Cardiac muscle cell (in vitro differentiated cells and primary cell): Measurements from ENCODE around the gene HECW1. TPM values are rescaled to one million over a fixed set of nuclear protein-coding genes. Genes with fewer than 3 reads are reported as not detected.

Experiments used
- DNase-seq, 2 donors: peaks; one replicate each; pipeline versions ENCODE4 v3.0.0 to v3.0.0-alpha.2; 2010 to 2017; ENCODE audit warnings: low read depth in 1 of 2, low spot score in 1 of 2
- H3K27ac ChIP-seq: fragments of 200-600 bp; sonication (generic); 2 replicates; pipeline ENCODE4 v1.5.1; 2016
- H3K27me3 ChIP-seq: fragments of 200-600 bp; sonication (generic); 2 replicates; pipeline ENCODE4 v1.6.0; 2016; ENCODE audit warnings: control low read depth
- H3K36me3 ChIP-seq: fragments of 200-600 bp; sonication (generic); 2 replicates; pipeline ENCODE4 v1.5.1; 2016; ENCODE audit warnings: control low read depth
- H3K4me1 ChIP-seq: fragments of 200-600 bp; sonication (generic); 2 replicates; pipeline ENCODE4 v1.8.1; 2017; ENCODE audit warnings: low read depth, mild to moderate bottlenecking, mixed run types
- H3K4me3 ChIP-seq: fragments of 200-600 bp; sonication (generic); 2 replicates; pipeline ENCODE4 v1.5.1; 2016; ENCODE audit warnings: mild to moderate bottlenecking
- H3K9me3 ChIP-seq: fragments of 200-600 bp; sonication (generic); 2 replicates; pipeline ENCODE4 v1.5.1; 2017; ENCODE audit warnings: low read depth, mild to moderate bottlenecking, control low read depth
- CTCF ChIP-seq: IDR thresholded peaks from 2 replicates; pipeline ENCODE4 v1.5.1; 2012; ENCODE audit warnings: low read depth, mild to moderate bottlenecking, low read length
- polyA plus RNA-seq: library from polyadenylated mRNA; unstranded; fragments of >200 nt; fragmentation: Nextera tagmentation; extraction: Ambion mirVana; gene quantifications from 2 replicates; pipeline ENCODE4 v1.2.1, GENCODE V29; 2016
- total RNA-seq: library from RNA; depleted of rRNA; stranded (reverse); fragments of >200 nt; gene quantifications from 2 replicates; pipeline ENCODE4 v1.2.3, GENCODE V29; 2016

HECW1 gene
- total and polyA plus RNA-seq, 2 experiments from 2014 or later = 0.06 to 0.13 TPM

- Histone ChIP-seq H3K36me3 (no peaks in the 10 kb centered on the region), H3K27me3 (no peaks in the 10 kb centered on the region), H3K4me3 (no peak overlapping the region), H3K4me1 (no peaks in the 10 kb centered on the region), H3K9me3 (no peaks in the 10 kb centered on the region), H3K27ac (no peak overlapping the region)
- no peak for TF ChIP-seq CTCF
- no peak for DNase-seq
Measured at GRCh38 chr7:43077285-43077684, 35.2 kb upstream of the HECW1 start.

- peak; percentile 14 to 64 for DNase-seq
- no peak overlapping the region for H3K27ac ChIP-seq
Measured at GRCh38 chr7:43077732-43078391, 34.6 kb upstream of the HECW1 start.

GRCh38 chr7:43078794-43079193 lies 33.7 kb upstream of the HECW1 start:
- Histone ChIP-seq H3K27me3 (no peaks in the 10 kb centered on the region), H3K36me3 (no peaks in the 10 kb centered on the region), H3K9me3 (no peaks in the 10 kb centered on the region), H3K27ac (no peak overlapping the region), H3K4me3 (no peak overlapping the region), H3K4me1 (no peaks in the 10 kb centered on the region)
- no peak for DNase-seq
- no peak for TF ChIP-seq CTCF

More at GRCh38 chr7:43077732-43078391, 34.6 kb upstream of the HECW1 start:
- TF ChIP-seq CTCF = no peak
- no peaks in the 10 kb centered on the region for H3K9me3 ChIP-seq
- H3K4me3 ChIP-seq = no peak overlapping the region
- no peaks in the 10 kb centered on the region for H3K27me3 ChIP-seq
- H3K4me1 ChIP-seq = no peaks in the 10 kb centered on the region
- H3K36me3 ChIP-seq = no peaks in the 10 kb centered on the region

- TF ChIP-seq CTCF = no peak
- Histone ChIP-seq H3K27ac (no peak overlapping the region), H3K9me3 (no peaks in the 10 kb centered on the region), H3K4me3 (no peak overlapping the region), H3K27me3 (no peaks in the 10 kb centered on the region), H3K36me3 (no peaks in the 10 kb centered on the region), H3K4me1 (no peaks in the 10 kb centered on the region)
- DNase-seq = no peak
Measured at GRCh38 chr7:43081603-43082002, 30.8 kb upstream of the HECW1 start.

GRCh38 chr7:43083106-43083505 lies 29.3 kb upstream of the HECW1 start:
- DNase-seq = peak in 1 of 2 donors; percentile 13
- Histone ChIP-seq H3K4me1 (no peaks in the 10 kb centered on the region), H3K27ac (no peak overlapping the region), H3K36me3 (no peaks in the 10 kb centered on the region), H3K27me3 (no peaks in the 10 kb centered on the region), H3K9me3 (no peaks in the 10 kb centered on the region), H3K4me3 (no peak overlapping the region)
- TF ChIP-seq CTCF = no peak

- no peak for TF ChIP-seq CTCF
- DNase-seq = no peak
Measured at GRCh38 chr7:43085017-43085416, 27.4 kb upstream of the HECW1 start.

More at GRCh38 chr7:43085017-43085416, 27.4 kb upstream of the HECW1 start:
- Histone ChIP-seq H3K9me3 (no peaks in the 10 kb centered on the region), H3K36me3 (no peaks in the 10 kb centered on the region), H3K4me1 (no peaks in the 10 kb centered on the region), H3K4me3 (no peak overlapping the region), H3K27me3 (no peaks in the 10 kb centered on the region), H3K27ac (no peak overlapping the region)
